ENCODE measurements around the gene CEACAM18. TPM values are rescaled to one million over a fixed set of nuclear protein-coding genes. Genes with fewer than 3 reads are reported as not detected.
"Not testable (repeated sequence)": the region's sequence is repeated elsewhere in the genome, so short reads cannot be mapped to it uniquely, and the experiment has no call there.

CEACAM18 gene
- total RNA-seq, 1 donor from 2014 or later: not detected

GRCh38 chr19:51490676-51491075 is 12.3 kb downstream of the CEACAM18 start:
- FAIRE-seq: no peak
- no peak for DNase-seq (ENCODE audit: low read depth)
- H3K4me3 ChIP-seq (ENCODE audit: low read depth, low read length): no peak overlapping the region
- no peaks in the 10 kb centered on the region for H3K27me3 ChIP-seq (ENCODE audit: control insufficient read depth, insufficient read depth, low read length)
- no peak for TF ChIP-seq CTCF (IDR thresholded peaks at IDR 0.05; ENCODE audit: insufficient read depth, low read length, severe bottlenecking)
- H3K36me3 ChIP-seq (ENCODE audit: control insufficient read depth, insufficient read depth, low read length): no peaks in the 10 kb centered on the region

GRCh38 chr19:51491586-51491985 is 13.2 kb downstream of the CEACAM18 start:
- H3K36me3 ChIP-seq (ENCODE audit: control insufficient read depth, insufficient read depth, low read length): no peaks in the 10 kb centered on the region
- DNase-seq (ENCODE audit: low read depth): no peak
- TF ChIP-seq CTCF (IDR thresholded peaks at IDR 0.05; ENCODE audit: insufficient read depth, low read length, severe bottlenecking): no peak
- H3K27me3 ChIP-seq (ENCODE audit: control insufficient read depth, insufficient read depth, low read length): no peaks in the 10 kb centered on the region
- no peak for FAIRE-seq
- no peak overlapping the region for H3K4me3 ChIP-seq (ENCODE audit: low read depth, low read length)

- DNase-seq (ENCODE audit: low read depth): no peak
- no peak for TF ChIP-seq CTCF (IDR thresholded peaks at IDR 0.05; ENCODE audit: insufficient read depth, low read length, severe bottlenecking)
Measured at GRCh38 chr19:51493776-51494175, 15.4 kb downstream of the CEACAM18 start.

GRCh38 chr19:51497666-51498065 is 19.3 kb downstream of the CEACAM18 start:
- Histone ChIP-seq H3K27me3 (ENCODE audit: control insufficient read depth, insufficient read depth, low read length) (no peaks in the 10 kb centered on the region), H3K36me3 (ENCODE audit: control insufficient read depth, insufficient read depth, low read length) (no peaks in the 10 kb centered on the region), H3K4me3 (ENCODE audit: low read depth, low read length) (no peak overlapping the region)
- TF ChIP-seq CTCF (IDR thresholded peaks at IDR 0.05; ENCODE audit: insufficient read depth, low read length, severe bottlenecking): no peak
- DNase-seq (ENCODE audit: low read depth) (no peak), FAIRE-seq (no peak)

More at GRCh38 chr19:51493776-51494175, 15.4 kb downstream of the CEACAM18 start:
- Histone ChIP-seq H3K36me3 (ENCODE audit: control insufficient read depth, insufficient read depth, low read length) (no peaks in the 10 kb centered on the region), H3K27me3 (ENCODE audit: control insufficient read depth, insufficient read depth, low read length) (no peaks in the 10 kb centered on the region), H3K4me3 (ENCODE audit: low read depth, low read length) (no peak overlapping the region)
- no peak for FAIRE-seq

- not testable (repeated sequence) for DNase-seq (ENCODE audit: low read depth); H3K36me3 ChIP-seq (ENCODE audit: control insufficient read depth, insufficient read depth, low read length); FAIRE-seq; H3K4me3 ChIP-seq (ENCODE audit: low read depth, low read length); H3K27me3 ChIP-seq (ENCODE audit: control insufficient read depth, insufficient read depth, low read length)
Measured at GRCh38 chr19:51500931-51501330, 22.6 kb downstream of the CEACAM18 start.

GRCh38 chr19:51501594-51502263 is 23.4 kb downstream of the CEACAM18 start, which contains the start of gene SIGLEC12:
SIGLEC12 (minus strand) TSS chr19:51501800; CDS start chr19:51501733, 67 bp downstream.
- H3K4me3 ChIP-seq (ENCODE audit: low read depth, low read length): no peak within 1 kb of the TSS
- DNase-seq (ENCODE audit: low read depth) (no peak), FAIRE-seq (no peak)
- TF ChIP-seq CTCF (IDR thresholded peaks at IDR 0.05; ENCODE audit: insufficient read depth, low read length, severe bottlenecking): no peak
- H3K36me3 ChIP-seq (ENCODE audit: control insufficient read depth, insufficient read depth, low read length): no peaks in the 10 kb centered on the region
- H3K27me3 ChIP-seq (ENCODE audit: control insufficient read depth, insufficient read depth, low read length): no peaks in the 10 kb centered on the region
